ENCODE measurements around the gene ULBP3. TPM values are rescaled to one million over a fixed set of nuclear protein-coding genes. Genes with fewer than 3 reads are reported as not detected.
A peak's percentile ranks its signal among the peaks of the same experiment; 100 is the strongest.

Gene ULBP3
- 1 to 10 TPM in 1 of 3 donors, under 1 TPM in 2; 0.64 to 2.0 (median 0.73) TPM for total RNA-seq

DNA sequence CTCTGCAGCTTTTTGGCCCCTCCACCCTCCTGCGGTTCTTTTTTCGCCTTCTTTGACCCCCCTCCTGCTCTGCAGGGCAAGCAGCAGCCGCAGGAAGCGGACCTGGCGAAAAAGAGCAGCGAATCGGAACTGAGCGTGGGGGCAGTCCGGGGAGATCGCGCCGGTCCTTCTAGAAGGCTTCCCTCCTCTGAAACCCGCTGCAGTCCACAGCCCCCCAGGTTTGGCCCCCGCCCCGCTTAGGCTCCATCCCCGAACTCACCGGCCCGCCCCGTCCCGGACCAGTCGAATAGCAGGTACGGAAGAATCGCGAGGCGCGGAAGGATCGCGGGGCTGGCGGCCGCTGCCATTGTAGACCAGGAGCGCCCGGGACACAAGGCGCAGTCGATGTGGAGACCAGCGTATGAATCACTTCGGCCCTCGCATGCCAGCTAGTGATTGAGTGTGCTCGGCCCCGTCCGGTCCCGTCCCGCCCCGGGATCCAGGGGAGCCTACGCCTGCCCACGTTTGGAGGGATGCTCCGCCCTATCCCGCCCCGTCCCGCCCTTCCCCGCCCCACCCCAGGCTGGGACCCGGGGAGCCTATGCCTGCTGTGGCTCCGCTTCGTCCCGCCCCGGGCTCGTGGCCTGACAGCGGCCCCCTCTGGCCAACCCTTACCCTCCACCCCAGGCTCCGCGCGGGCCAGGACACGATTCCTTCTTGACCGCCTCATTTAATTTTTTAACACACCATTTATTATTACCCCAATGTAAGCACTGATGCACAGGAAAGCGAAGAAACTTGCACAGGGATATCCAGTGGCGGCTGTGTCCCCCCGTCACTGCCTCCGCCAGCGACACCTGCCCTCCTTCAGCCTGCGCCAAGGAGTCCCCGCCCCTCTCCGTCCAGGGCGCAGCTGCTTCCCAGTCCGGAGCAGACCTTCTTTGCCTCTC lies at the start of gene ULBP3:
TSS of gene ULBP3 (minus strand) at position 402 of the 929 bp plus-strand sequence. CDS start at position 347, 55 bp downstream.
- intact Hi-C loops (cut with DNase I; ENCODE audit: low total_unique reads) = no loop called here
- Histone ChIP-seq H3K4me1 (no peaks in the 10 kb centered on the region), H3K9me3 (no peaks in the 10 kb centered on the region), H3K36me3 (no peaks in the 10 kb centered on the region), H3K27me3 (no peaks in the 10 kb centered on the region), H3K27ac (peak within 1 kb of the TSS; percentile 33 to 65), H3K4me3 (peak within 1 kb of the TSS; percentile 49 to 71 (median 70))
- DNase-seq (ENCODE audit: low spot score in 2 of 2) = peak; percentile 81 to 82
- TF ChIP-seq, protein P1, sequence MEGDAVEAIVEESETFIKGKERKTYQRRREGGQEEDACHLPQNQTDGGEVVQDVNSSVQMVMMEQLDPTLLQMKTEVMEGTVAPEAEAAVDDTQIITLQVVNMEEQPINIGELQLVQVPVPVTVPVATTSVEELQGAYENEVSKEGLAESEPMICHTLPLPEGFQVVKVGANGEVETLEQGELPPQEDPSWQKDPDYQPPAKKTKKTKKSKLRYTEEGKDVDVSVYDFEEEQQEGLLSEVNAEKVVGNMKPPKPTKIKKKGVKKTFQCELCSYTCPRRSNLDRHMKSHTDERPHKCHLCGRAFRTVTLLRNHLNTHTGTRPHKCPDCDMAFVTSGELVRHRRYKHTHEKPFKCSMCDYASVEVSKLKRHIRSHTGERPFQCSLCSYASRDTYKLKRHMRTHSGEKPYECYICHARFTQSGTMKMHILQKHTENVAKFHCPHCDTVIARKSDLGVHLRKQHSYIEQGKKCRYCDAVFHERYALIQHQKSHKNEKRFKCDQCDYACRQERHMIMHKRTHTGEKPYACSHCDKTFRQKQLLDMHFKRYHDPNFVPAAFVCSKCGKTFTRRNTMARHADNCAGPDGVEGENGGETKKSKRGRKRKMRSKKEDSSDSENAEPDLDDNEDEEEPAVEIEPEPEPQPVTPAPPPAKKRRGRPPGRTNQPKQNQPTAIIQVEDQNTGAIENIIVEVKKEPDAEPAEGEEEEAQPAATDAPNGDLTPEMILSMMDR (IDR thresholded peaks at IDR 0.05) = peak in 2 of 3 donors; percentile 27 to 39
- TF ChIP-seq POLR2AphosphoS5 (IDR thresholded peaks at IDR 0.05) (peak in 1 of 3 donors; percentile 54), POLR2A (IDR thresholded peaks at IDR 0.05) (peak; percentile 28)

DNA sequence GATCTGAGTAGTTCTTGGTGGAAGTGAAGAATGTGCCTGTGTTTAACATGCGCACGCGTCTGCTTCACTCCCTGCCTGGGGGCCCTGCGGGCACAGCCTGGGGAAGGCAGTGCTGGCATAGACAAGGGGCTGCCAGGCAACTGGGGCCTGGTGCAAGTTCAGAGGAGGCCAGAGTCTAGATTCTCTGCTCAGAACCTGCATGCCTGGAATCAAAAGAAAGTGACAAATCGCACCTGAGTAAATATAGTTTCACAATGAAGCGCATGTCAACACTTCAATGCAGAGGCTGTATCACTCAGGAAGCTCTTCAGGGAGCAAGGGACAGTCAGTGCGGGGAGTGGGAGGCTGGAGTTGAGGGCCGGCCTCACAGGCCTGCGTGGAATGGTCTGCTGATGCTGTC lies 49.7 kb upstream of the ULBP3 start:
- DNase-seq (ENCODE audit: low spot score in 2 of 2) = no peak
- no peaks in the 10 kb centered on the region for H3K9me3 ChIP-seq
- H3K27ac ChIP-seq = no peak overlapping the region
- intact Hi-C loops (cut with DNase I; ENCODE audit: low total_unique reads) = no loop called here
- TF ChIP-seq POLR2AphosphoS5 (IDR thresholded peaks at IDR 0.05) (no peak), POLR2A (IDR thresholded peaks at IDR 0.05) (no peak)
- TF ChIP-seq, protein P1 (IDR thresholded peaks at IDR 0.05) = no peak
- no peaks in the 10 kb centered on the region for H3K36me3 ChIP-seq
- H3K4me3 ChIP-seq = no peak overlapping the region
- no peaks in the 10 kb centered on the region for H3K27me3 ChIP-seq
- no peaks in the 10 kb centered on the region for H3K4me1 ChIP-seq

DNA sequence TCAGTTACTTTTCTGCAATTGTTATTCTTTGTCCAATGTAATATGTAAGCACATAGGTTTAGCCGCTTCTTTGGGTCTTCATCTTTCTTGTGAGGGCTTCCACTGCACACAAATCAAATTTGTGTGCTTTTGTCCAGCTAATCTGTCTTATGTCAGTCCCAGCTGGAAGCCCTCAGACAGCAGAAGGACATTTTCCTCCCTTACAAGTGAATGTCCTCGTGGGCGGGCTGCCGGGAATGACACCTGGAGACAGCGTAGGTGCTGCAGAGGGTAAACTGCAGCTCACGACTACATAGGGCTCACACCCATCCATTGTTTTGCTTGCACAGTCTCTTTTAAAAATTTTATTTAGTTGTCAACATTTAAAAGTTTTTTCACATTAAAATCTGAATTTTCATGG lies 49.3 kb upstream of the ULBP3 start:
- no peaks in the 10 kb centered on the region for H3K9me3 ChIP-seq
- intact Hi-C loops (cut with DNase I; ENCODE audit: low total_unique reads) = no loop called here
- H3K4me1 ChIP-seq = no peaks in the 10 kb centered on the region
- no peaks in the 10 kb centered on the region for H3K36me3 ChIP-seq
- no peak overlapping the region for H3K4me3 ChIP-seq
- H3K27ac ChIP-seq = no peak overlapping the region
- no peak for TF ChIP-seq POLR2AphosphoS5 (IDR thresholded peaks at IDR 0.05)
- TF ChIP-seq POLR2A (IDR thresholded peaks at IDR 0.05) = no peak
- TF ChIP-seq, protein P1 (IDR thresholded peaks at IDR 0.05) = no peak
- H3K27me3 ChIP-seq = no peaks in the 10 kb centered on the region
- DNase-seq (ENCODE audit: low spot score in 2 of 2) = no peak

DNA sequence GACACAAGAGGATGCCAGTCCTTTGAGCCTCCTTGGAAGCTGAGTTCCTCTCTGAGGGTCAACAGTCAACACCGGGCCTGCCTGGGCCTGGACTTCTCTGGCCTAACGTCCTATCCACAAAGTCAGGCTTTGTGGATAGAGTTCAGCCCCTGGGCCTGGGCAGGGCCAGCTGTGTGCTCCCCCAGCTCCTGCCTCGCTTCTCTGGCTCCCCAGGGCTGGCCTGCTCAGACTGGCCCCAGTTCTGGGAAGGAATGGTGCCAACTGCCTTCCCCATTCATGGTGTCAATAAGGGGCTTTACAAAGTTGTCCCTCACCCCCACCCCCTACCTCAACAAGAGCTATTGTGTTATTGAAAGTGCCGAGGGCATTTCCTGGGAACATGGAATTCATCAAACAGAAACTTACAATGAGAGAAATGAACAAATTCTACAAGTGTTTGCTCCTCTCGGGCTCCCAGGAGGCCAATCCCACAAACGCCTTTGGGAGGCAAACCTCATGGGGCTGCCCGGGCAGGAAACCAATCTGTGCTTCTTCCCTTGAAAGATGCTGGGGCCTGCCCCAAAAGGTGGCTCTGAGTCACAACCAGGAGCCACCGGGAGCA lies 47.4 kb upstream of the ULBP3 start:
- peak in 1 of 2 donors; percentile 27 for DNase-seq (ENCODE audit: low spot score in 2 of 2)
- intact Hi-C loops (cut with DNase I; ENCODE audit: low total_unique reads) = no loop called here
- no peaks in the 10 kb centered on the region for H3K36me3 ChIP-seq
- no peaks in the 10 kb centered on the region for H3K4me1 ChIP-seq
- H3K9me3 ChIP-seq = no peaks in the 10 kb centered on the region
- no peak overlapping the region for H3K4me3 ChIP-seq
- TF ChIP-seq POLR2A (IDR thresholded peaks at IDR 0.05) (no peak), POLR2AphosphoS5 (IDR thresholded peaks at IDR 0.05) (no peak)
- TF ChIP-seq, protein P1 (IDR thresholded peaks at IDR 0.05) = no peak
- H3K27me3 ChIP-seq = no peaks in the 10 kb centered on the region
- peak overlapping the region; percentile 25 to 29 for H3K27ac ChIP-seq

DNA sequence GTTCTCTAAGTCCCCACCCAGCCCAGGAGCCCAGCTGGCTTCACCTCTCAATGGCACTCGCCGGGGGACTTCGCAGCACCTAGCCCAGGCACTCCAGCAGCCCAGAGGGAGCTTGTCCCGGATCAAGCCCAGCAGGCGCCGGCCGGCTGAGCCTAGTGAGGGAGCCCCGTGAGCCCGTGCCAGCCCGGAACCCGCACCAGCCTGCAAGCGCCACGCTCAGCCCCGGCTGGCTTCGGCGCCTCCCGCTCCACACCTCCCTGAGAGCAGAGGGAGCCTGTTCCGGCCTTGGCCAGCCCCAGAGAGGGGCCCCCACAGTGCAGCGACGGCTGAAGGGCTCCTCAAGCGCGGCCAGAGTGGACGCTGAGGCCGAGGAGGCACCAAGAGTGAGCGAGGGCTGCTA lies 46.8 kb upstream of the ULBP3 start:
- H3K9me3 ChIP-seq = no peaks in the 10 kb centered on the region
- no peaks in the 10 kb centered on the region for H3K36me3 ChIP-seq
- H3K4me3 ChIP-seq = no peak overlapping the region
- DNase-seq (ENCODE audit: low spot score in 2 of 2) = no peak
- TF ChIP-seq POLR2AphosphoS5 (IDR thresholded peaks at IDR 0.05) (no peak), POLR2A (IDR thresholded peaks at IDR 0.05) (no peak)
- TF ChIP-seq, protein P1 (IDR thresholded peaks at IDR 0.05) = no peak
- no peaks in the 10 kb centered on the region for H3K4me1 ChIP-seq
- H3K27ac ChIP-seq = peak overlapping the region in 1 of 2 donors; percentile 25
- intact Hi-C loops (cut with DNase I; ENCODE audit: low total_unique reads) = no loop called here
- no peaks in the 10 kb centered on the region for H3K27me3 ChIP-seq
